ENCODE measurements around the gene SETD1A. TPM values are rescaled to one million over a fixed set of nuclear protein-coding genes. Genes with fewer than 3 reads are reported as not detected.

The SETD1A gene
- total and polyA plus RNA-seq, 9 of the 15 experiments (the other 6 are each of a cell fraction or from before 2014, with no cell fraction given), result 0.08 to 36.0 (median 4.2) TPM

DNA sequence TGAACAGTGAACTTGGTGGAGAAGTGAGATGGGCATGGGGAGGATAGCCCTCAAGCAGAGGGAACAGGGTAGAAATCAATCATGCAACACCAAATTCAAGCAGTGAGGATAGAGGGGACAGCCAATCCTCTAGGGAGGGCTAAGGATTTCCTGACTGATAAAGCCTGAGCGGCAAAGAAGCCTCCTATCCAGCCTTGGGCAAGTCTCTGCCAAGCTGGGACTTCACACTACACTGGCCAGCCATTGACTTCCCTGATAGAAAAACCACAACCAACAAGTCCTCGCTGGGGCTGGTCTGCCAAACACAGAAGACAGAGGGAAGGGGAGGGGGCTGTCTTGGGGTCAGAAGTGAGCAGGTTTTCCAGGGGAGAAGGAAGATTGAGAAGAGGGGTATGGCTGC is 36.7 kb upstream of the SETD1A start:
- H3K27me3 ChIP-seq (ENCODE audit: control insufficient read depth in 2 of 2, insufficient read depth in 2 of 2, low read length in 2 of 2), result no peaks in the 10 kb centered on the region; a peak in 1 of 5 replicates
- no peak overlapping the region for H3K4me3 ChIP-seq
- ChIA-PET POLR2A (interaction anchor here (0.6 kb wide), 1 partner anchor 163 kb away, joined by 3 read pairs; no protein-coding TSS in a partner anchor), CTCF (ENCODE audit: low intra/inter-chr PET ratio) (interaction anchor here (1.2 to 1.9 kb wide), 2 partner anchors 76 to 262 kb away, joined by 5 to 20 read pairs; no protein-coding TSS in a partner anchor)
- peaks cover 3 to 31% of the 10 kb centered on the region in 2 experiments; a peak in 4 of 5 replicates for H3K4me1 ChIP-seq (replicated peaks in 1 of 2; ENCODE audit: control insufficient read depth in 2 of 2, insufficient read depth in 2 of 2, low read length in 2 of 2)
- H3K27ac ChIP-seq (ENCODE audit: extremely low read depth, low read depth, low read length), result no peak overlapping the region
- H3K36me3 ChIP-seq (ENCODE audit: control insufficient read depth, insufficient read depth, low read length), result peaks cover 9% of the 10 kb centered on the region; the same call in 1 of the 3 replicates
- H3K4me2 ChIP-seq (ENCODE audit: insufficient read depth, low read length), result 0 out of 2 replicates have a peak overlapping the region, but pooled peaks have one; percentile 92
- 57% methylated on average over 2 of the region's 2 CpGs for WGBS (ENCODE audit: insufficient coverage, low coverage, missing lambda C conversion rate)
- no peak for DNase-seq (ENCODE audit: extremely low read depth in 1 of 4, low spot score in 3 of 4)
- H3K9me1 ChIP-seq (ENCODE audit: control insufficient read depth, insufficient read depth, low read length), result no peaks in the 10 kb centered on the region
- no peaks in the 10 kb centered on the region for H3K9me3 ChIP-seq (replicated peaks; ENCODE audit: control insufficient read depth, insufficient read depth, low read depth, low read length)
- H3K9ac ChIP-seq (ENCODE audit: insufficient read depth in 1 of 2, low read depth in 2 of 2, low read length in 2 of 2), result no peak overlapping the region; a peak in 1 of 4 replicates
- no peak for FAIRE-seq
- peaks cover 17% of the 10 kb centered on the region for H3K79me2 ChIP-seq (ENCODE audit: control insufficient read depth, insufficient read depth, low read length)
- in situ Hi-C loops (cut with MboI), result loop anchor here (5.0 kb wide), 1 partner anchor 74 kb away; no protein-coding TSS in a partner anchor
- H2AFZ ChIP-seq (ENCODE audit: low read depth, low read length), result peak overlapping the region; percentile 89; the same call in 1 of the 2 replicates
- intact Hi-C loops (cut with micrococcal nuclease), result loop anchor here (1.0 to 5.0 kb wide), 4 partner anchors 27 to 264 kb away; partner anchors contain the start of genes BCL7C and FBRS
- BruUV-seq (replicated peaks), result no TSS peak
- H4K20me1 ChIP-seq (replicated peaks; ENCODE audit: control insufficient read depth, insufficient read depth, low read length), result 0 out of 2 replicates have a peak, but pooled peaks cover 3% of the 10 kb centered on the region
- ATAC-seq, result no peak
- TF ChIP-seq HDAC8 (tag; IDR thresholded peaks at IDR 0.05) (no peak), ZNF197 (CRISPR knock-in tag; IDR thresholded peaks at IDR 0.05; ENCODE audit: low read depth) (no peak), NONO (IDR thresholded peaks at IDR 0.05; ENCODE audit: low read depth in 2 of 2, low read length in 1 of 2) (no peak), MCM7 (IDR thresholded peaks at IDR 0.05) (no peak), KDM5B (IDR thresholded peaks at IDR 0.05; ENCODE audit: insufficient replicate concordance, low read depth, low read length) (no peak), PHB2 (IDR thresholded peaks at IDR 0.05; ENCODE audit: low read depth) (no peak), HDAC2 (IDR thresholded peaks at IDR 0.05) (no peak), CBX5 (IDR thresholded peaks at IDR 0.05; ENCODE audit: borderline replicate concordance, low read depth) (no peak), ZNF133 (CRISPR knock-in tag; IDR thresholded peaks at IDR 0.05) (no peak), HNRNPK (IDR thresholded peaks at IDR 0.05; ENCODE audit: low read depth, low read length, poor library complexity, severe bottlenecking) (no peak), GABPA (tag; conservative IDR thresholded peaks at IDR 0.05; ENCODE audit: low read depth) (no peak)
- TF ChIP-seq, protein P1, sequence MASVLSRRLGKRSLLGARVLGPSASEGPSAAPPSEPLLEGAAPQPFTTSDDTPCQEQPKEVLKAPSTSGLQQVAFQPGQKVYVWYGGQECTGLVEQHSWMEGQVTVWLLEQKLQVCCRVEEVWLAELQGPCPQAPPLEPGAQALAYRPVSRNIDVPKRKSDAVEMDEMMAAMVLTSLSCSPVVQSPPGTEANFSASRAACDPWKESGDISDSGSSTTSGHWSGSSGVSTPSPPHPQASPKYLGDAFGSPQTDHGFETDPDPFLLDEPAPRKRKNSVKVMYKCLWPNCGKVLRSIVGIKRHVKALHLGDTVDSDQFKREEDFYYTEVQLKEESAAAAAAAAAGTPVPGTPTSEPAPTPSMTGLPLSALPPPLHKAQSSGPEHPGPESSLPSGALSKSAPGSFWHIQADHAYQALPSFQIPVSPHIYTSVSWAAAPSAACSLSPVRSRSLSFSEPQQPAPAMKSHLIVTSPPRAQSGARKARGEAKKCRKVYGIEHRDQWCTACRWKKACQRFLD (CRISPR knock-in tag; IDR thresholded peaks at IDR 0.05), result no peak
- TF ChIP-seq, protein P2, sequence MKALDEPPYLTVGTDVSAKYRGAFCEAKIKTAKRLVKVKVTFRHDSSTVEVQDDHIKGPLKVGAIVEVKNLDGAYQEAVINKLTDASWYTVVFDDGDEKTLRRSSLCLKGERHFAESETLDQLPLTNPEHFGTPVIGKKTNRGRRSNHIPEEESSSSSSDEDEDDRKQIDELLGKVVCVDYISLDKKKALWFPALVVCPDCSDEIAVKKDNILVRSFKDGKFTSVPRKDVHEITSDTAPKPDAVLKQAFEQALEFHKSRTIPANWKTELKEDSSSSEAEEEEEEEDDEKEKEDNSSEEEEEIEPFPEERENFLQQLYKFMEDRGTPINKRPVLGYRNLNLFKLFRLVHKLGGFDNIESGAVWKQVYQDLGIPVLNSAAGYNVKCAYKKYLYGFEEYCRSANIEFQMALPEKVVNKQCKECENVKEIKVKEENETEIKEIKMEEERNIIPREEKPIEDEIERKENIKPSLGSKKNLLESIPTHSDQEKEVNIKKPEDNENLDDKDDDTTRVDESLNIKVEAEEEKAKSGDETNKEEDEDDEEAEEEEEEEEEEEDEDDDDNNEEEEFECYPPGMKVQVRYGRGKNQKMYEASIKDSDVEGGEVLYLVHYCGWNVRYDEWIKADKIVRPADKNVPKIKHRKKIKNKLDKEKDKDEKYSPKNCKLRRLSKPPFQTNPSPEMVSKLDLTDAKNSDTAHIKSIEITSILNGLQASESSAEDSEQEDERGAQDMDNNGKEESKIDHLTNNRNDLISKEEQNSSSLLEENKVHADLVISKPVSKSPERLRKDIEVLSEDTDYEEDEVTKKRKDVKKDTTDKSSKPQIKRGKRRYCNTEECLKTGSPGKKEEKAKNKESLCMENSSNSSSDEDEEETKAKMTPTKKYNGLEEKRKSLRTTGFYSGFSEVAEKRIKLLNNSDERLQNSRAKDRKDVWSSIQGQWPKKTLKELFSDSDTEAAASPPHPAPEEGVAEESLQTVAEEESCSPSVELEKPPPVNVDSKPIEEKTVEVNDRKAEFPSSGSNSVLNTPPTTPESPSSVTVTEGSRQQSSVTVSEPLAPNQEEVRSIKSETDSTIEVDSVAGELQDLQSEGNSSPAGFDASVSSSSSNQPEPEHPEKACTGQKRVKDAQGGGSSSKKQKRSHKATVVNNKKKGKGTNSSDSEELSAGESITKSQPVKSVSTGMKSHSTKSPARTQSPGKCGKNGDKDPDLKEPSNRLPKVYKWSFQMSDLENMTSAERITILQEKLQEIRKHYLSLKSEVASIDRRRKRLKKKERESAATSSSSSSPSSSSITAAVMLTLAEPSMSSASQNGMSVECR (CRISPR knock-in tag; IDR thresholded peaks at IDR 0.05), result no peak
- TF ChIP-seq, protein P3, sequence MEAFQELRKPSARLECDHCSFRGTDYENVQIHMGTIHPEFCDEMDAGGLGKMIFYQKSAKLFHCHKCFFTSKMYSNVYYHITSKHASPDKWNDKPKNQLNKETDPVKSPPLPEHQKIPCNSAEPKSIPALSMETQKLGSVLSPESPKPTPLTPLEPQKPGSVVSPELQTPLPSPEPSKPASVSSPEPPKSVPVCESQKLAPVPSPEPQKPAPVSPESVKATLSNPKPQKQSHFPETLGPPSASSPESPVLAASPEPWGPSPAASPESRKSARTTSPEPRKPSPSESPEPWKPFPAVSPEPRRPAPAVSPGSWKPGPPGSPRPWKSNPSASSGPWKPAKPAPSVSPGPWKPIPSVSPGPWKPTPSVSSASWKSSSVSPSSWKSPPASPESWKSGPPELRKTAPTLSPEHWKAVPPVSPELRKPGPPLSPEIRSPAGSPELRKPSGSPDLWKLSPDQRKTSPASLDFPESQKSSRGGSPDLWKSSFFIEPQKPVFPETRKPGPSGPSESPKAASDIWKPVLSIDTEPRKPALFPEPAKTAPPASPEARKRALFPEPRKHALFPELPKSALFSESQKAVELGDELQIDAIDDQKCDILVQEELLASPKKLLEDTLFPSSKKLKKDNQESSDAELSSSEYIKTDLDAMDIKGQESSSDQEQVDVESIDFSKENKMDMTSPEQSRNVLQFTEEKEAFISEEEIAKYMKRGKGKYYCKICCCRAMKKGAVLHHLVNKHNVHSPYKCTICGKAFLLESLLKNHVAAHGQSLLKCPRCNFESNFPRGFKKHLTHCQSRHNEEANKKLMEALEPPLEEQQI (IDR thresholded peaks at IDR 0.05), result no peak
